MM.1S (cell line): ENCODE measurements around the gene SUOX.

Source experiments
- DNase-seq: peaks from one replicate; pipeline ENCODE4 v3.0.0-alpha.2; 2015
- H2AFZ ChIP-seq: fragments of 300-600 bp; sonication (generic); 2 replicates; pipeline ENCODE4 v1.6.0; 2016; ENCODE audit warnings: antibody characterized with exemption, low read length
- H3F3A ChIP-seq: fragments of 300-600 bp; sonication (generic); 2 replicates; pipeline ENCODE4 v1.6.1; 2016; ENCODE audit warnings: mild to moderate bottlenecking, antibody characterized with exemption, low read length, moderate library complexity, mixed read lengths; ENCODE audit not compliant: insufficient read depth
- H3K27ac ChIP-seq: fragments of 300-600 bp; sonication (generic); 2 replicates; pipeline ENCODE4 v1.5.1; 2016; ENCODE audit warnings: mild to moderate bottlenecking, low read length
- H3K27me3 ChIP-seq: fragments of 300-600 bp; sonication (generic); replicated peaks from 2 replicates; pipeline ENCODE4 v1.6.0; 2016; ENCODE audit warnings: low read length; ENCODE audit not compliant: insufficient read depth
- H3K36me3 ChIP-seq: fragments of 300-600 bp; sonication (generic); replicated peaks from 2 replicates; pipeline ENCODE4 v1.6.1; 2016; ENCODE audit warnings: mild to moderate bottlenecking, low read length, mixed read lengths; ENCODE audit not compliant: insufficient read depth
- H3K4me1 ChIP-seq: fragments of 300-600 bp; sonication (generic); 2 replicates; pipeline ENCODE4 v1.6.1; 2016; ENCODE audit warnings: low read length, mixed read lengths
- H3K4me2 ChIP-seq: fragments of 300-600 bp; sonication (generic); 2 replicates; pipeline ENCODE4 v1.6.0; 2016; ENCODE audit warnings: low read depth, low read length
- H3K4me3 ChIP-seq: fragments of 300-600 bp; sonication (generic); 2 replicates; pipeline ENCODE4 v1.5.1; 2016; ENCODE audit warnings: low read length, mixed read lengths
- H3K79me2 ChIP-seq: fragments of 300-600 bp; sonication (generic); 2 replicates; pipeline ENCODE4 v1.6.1; 2016; ENCODE audit warnings: mixed run types, low read length, mixed read lengths
- H3K9ac ChIP-seq: fragments of 300-600 bp; sonication (generic); 2 replicates; pipeline ENCODE4 v1.6.1; 2016; ENCODE audit warnings: low read length, mixed read lengths
- H3K9me2 ChIP-seq: fragments of 300-600 bp; sonication (generic); replicated peaks from 2 replicates; pipeline ENCODE4 v1.6.1; 2016; ENCODE audit warnings: mild to moderate bottlenecking, low read length, mixed read lengths; ENCODE audit not compliant: insufficient read depth
- H3K9me3 ChIP-seq: fragments of 300-600 bp; sonication (generic); replicated peaks from 2 replicates; pipeline ENCODE4 v1.6.1; 2016; ENCODE audit warnings: mild to moderate bottlenecking, low read length, mixed read lengths; ENCODE audit not compliant: insufficient read depth
- H4K20me1 ChIP-seq: fragments of 300-600 bp; sonication (generic); 2 replicates; pipeline ENCODE4 v1.6.1; 2016; ENCODE audit warnings: mild to moderate bottlenecking, low read length, moderate library complexity, mixed read lengths; ENCODE audit not compliant: insufficient read depth
- EZH2 ChIP-seq: fragments of 300-600 bp; sonication (generic); optimal IDR thresholded peaks from 2 replicates; pipeline ENCODE3; 2017; ENCODE audit warnings: low read depth, mild to moderate bottlenecking, antibody characterized with exemption, low read length, mixed read lengths
- EZH2phosphoT487 ChIP-seq: fragments of 300-600 bp; sonication (generic); IDR thresholded peaks from 2 replicates; pipeline ENCODE4 v1.6.1; 2018; ENCODE audit warnings: antibody characterized with exemption, low read length
- TF ChIP-seq, protein P1 (sequence below): fragments of 300-600 bp; sonication (generic); IDR thresholded peaks from 2 replicates; pipeline ENCODE4 v1.5.1; 2016; ENCODE audit warnings: antibody characterized with exemption, low read length, mixed read lengths

SUOX gene

GRCh38 chr12:56029666-56030293 lies 32.7 kb downstream of the SUOX start:
- peak; percentile 47 for DNase-seq
- no peaks in the 10 kb centered on the region for H3K27me3 ChIP-seq
- no peaks in the 10 kb centered on the region for H3K9me3 ChIP-seq
- H3F3A ChIP-seq, result no peaks in the 10 kb centered on the region
- H3K9ac ChIP-seq, result no peak overlapping the region
- H3K79me2 ChIP-seq, result no peaks in the 10 kb centered on the region
- H3K9me2 ChIP-seq, result no peaks in the 10 kb centered on the region
- H3K4me2 ChIP-seq, result no peak overlapping the region
- no peak overlapping the region for H3K27ac ChIP-seq
- H3K4me1 ChIP-seq, result no peaks in the 10 kb centered on the region
- no peak overlapping the region for H2AFZ ChIP-seq
- no peak for TF ChIP-seq EZH2
- TF ChIP-seq, protein P1, sequence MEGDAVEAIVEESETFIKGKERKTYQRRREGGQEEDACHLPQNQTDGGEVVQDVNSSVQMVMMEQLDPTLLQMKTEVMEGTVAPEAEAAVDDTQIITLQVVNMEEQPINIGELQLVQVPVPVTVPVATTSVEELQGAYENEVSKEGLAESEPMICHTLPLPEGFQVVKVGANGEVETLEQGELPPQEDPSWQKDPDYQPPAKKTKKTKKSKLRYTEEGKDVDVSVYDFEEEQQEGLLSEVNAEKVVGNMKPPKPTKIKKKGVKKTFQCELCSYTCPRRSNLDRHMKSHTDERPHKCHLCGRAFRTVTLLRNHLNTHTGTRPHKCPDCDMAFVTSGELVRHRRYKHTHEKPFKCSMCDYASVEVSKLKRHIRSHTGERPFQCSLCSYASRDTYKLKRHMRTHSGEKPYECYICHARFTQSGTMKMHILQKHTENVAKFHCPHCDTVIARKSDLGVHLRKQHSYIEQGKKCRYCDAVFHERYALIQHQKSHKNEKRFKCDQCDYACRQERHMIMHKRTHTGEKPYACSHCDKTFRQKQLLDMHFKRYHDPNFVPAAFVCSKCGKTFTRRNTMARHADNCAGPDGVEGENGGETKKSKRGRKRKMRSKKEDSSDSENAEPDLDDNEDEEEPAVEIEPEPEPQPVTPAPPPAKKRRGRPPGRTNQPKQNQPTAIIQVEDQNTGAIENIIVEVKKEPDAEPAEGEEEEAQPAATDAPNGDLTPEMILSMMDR, result peak; percentile 67
- no peak overlapping the region for H3K4me3 ChIP-seq
- no peaks in the 10 kb centered on the region for H4K20me1 ChIP-seq
- no peaks in the 10 kb centered on the region for H3K36me3 ChIP-seq

- H4K20me1 ChIP-seq, result no peaks in the 10 kb centered on the region
- H3K9me2 ChIP-seq, result no peaks in the 10 kb centered on the region
- no peaks in the 10 kb centered on the region for H3K79me2 ChIP-seq
- TF ChIP-seq EZH2, result no peak
- TF ChIP-seq, protein P1, result no peak
- TF ChIP-seq EZH2phosphoT487, result no peak
- H3K27me3 ChIP-seq, result no peaks in the 10 kb centered on the region
- no peaks in the 10 kb centered on the region for H3K4me1 ChIP-seq
- H3K36me3 ChIP-seq, result no peaks in the 10 kb centered on the region
- no peak overlapping the region for H3K9ac ChIP-seq
- H3K4me3 ChIP-seq, result no peak overlapping the region
- H3F3A ChIP-seq, result no peaks in the 10 kb centered on the region
- H3K4me2 ChIP-seq, result no peak overlapping the region
- H3K27ac ChIP-seq, result no peak overlapping the region
- H2AFZ ChIP-seq, result no peak overlapping the region
- no peak for DNase-seq
- H3K9me3 ChIP-seq, result no peaks in the 10 kb centered on the region
These were observed 34.9 kb downstream of the SUOX start for GRCh38 chr12:56031987-56032386.

DNA sequence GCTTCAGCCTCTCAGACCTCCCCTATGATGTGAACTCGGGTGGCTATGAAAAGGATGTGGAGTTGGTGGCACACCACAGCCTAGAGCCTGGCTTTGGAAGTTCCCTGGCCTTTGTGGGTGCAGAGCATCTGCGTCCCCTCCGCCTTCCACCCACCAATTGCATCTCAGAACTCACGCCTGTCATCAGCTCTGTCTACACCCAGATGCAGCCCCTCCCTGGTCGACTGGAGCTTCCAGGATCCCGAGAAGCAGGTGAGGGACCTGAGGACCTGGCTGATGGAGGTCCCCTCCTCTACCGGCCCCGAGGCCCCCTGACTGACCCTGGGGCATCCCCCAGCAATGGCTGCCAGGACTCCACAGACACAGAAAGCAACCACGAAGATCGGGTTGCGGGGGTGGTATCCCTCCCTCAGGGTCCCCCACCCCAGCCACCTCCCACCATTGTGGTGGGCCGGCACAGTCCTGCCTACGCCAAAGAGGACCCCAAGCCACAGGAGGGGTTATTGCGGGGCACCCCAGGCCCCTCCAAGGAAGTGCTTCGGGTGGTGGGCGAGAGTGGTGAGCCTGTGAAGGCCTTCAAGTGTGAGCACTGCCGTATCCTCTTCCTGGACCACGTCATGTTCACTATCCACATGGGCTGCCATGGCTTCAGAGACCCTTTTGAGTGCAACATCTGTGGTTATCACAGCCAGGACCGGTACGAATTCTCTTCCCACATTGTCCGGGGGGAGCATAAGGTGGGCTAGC lies 37.7 kb downstream of the SUOX start:
- Histone ChIP-seq H3K4me1 (no peaks in the 10 kb centered on the region), H3K9me3 (no peaks in the 10 kb centered on the region), H3F3A (no peaks in the 10 kb centered on the region), H3K4me3 (no peak overlapping the region), H3K27me3 (no peaks in the 10 kb centered on the region), H2AFZ (no peak overlapping the region), H3K79me2 (no peaks in the 10 kb centered on the region), H3K9ac (no peak overlapping the region), H3K36me3 (no peaks in the 10 kb centered on the region), H3K4me2 (no peak overlapping the region), H3K27ac (no peak overlapping the region), H4K20me1 (no peaks in the 10 kb centered on the region), H3K9me2 (no peaks in the 10 kb centered on the region)
- DNase-seq, result no peak
- TF ChIP-seq EZH2 (no peak), EZH2phosphoT487 (no peak)
- TF ChIP-seq, protein P1, result no peak
